Endothelial cell (in vitro differentiated cells): Measurements from ENCODE around the gene RNF224. TPM values are rescaled to one million over a fixed set of nuclear protein-coding genes. Genes with fewer than 3 reads are reported as not detected.

Source experiments
- DNase-seq: peaks from one replicate; pipeline ENCODE4 v3.0.0; 2021; ENCODE audit warnings: low spot score
- H3K27ac Mint-ChIP-seq: one replicate; pipeline ENCODE4 v1.8.0; 2021; ENCODE audit warnings: mixed read lengths, inconsistent platforms; ENCODE audit not compliant: unreplicated experiment
- H3K27me3 Mint-ChIP-seq: one replicate; pipeline ENCODE4 v1.8.0; 2021; ENCODE audit warnings: mild to moderate bottlenecking, moderate library complexity, mixed read lengths, inconsistent platforms; ENCODE audit not compliant: unreplicated experiment
- H3K36me3 Mint-ChIP-seq: one replicate; pipeline ENCODE4 v1.8.0; 2021; ENCODE audit warnings: mild to moderate bottlenecking, low read depth, mixed read lengths, inconsistent platforms; ENCODE audit not compliant: unreplicated experiment
- H3K4me1 Mint-ChIP-seq: one replicate; pipeline ENCODE4 v1.8.0; 2021; ENCODE audit warnings: mild to moderate bottlenecking, mixed read lengths, inconsistent platforms; ENCODE audit not compliant: unreplicated experiment
- H3K4me3 Mint-ChIP-seq: one replicate; pipeline ENCODE4 v1.8.0; 2021; ENCODE audit warnings: mild to moderate bottlenecking, mixed read lengths, inconsistent platforms; ENCODE audit not compliant: unreplicated experiment
- H3K9me3 Mint-ChIP-seq: one replicate; pipeline ENCODE4 v1.8.0; 2021; ENCODE audit warnings: mixed read lengths, inconsistent platforms; ENCODE audit not compliant: unreplicated experiment
- total RNA-seq: library from RNA; stranded (reverse); fragmentation: NEBNext Ultra II Directional; extraction: Animal tissue kit (Norgen Biotek cat#: 25700); gene quantifications from one replicate; pipeline ENCODE4 v1.2.1, GENCODE V29; 2021; ENCODE audit not compliant: unreplicated experiment
- TF ChIP-seq, protein P1 (sequence below): fragments of 200-600 bp; sonication (generic); IDR thresholded peaks from one replicate; pipeline ENCODE4 v1.5.0; 2021; ENCODE audit warnings: antibody characterized with exemption; ENCODE audit not compliant: unreplicated experiment

RNF224 gene
- total RNA-seq, 1 donor from 2014 or later, result not detected

DNA sequence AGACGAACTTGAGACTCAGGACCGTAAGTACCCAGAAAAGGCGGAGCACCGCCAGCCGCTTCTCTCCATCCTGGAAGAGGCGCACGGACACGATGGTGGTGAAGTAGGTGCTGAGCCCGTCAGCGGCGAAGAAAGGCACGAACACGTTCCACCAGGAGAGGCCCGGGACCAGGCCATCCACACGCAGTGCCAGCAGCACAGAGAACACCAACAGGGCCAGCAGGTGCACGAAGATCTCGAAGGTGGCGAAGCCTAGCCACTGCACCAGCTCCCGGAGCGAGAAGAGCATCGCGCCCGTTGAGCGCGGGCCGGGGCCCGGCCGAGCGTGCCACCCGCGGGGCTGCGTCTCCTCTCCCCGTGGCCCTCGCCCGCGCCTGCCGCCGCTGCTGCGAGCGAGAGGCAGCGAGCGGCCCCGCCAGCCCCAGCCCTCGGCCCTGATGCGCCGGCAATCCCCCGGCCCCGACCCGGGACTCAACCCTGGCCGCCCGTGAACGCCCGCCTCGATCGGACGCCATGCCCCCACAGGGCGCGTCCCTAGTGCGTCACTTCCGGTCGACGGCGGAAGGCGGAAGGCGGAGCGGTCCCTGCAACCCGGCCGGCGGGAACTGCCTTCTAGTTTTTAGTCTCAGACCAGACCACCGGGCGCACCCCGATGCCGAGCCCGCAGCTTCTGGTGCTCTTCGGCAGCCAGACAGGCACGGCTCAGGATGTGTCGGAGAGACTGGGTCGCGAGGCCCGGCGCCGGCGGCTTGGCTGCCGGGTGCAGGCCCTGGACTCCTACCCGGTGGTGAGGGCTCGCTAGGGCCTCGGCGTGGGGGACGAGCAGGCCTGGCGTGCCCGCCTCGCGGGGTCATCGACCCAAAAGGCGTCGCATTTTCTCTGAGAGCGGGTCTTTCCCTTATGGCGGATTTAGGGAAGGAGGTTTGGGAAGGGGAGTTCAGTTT lies 21.9 kb upstream of the RNF224 start, which contains the start of the genes NDOR1 and TMEM203:
TSS of gene NDOR1 (plus strand) at position 575 of the 944 bp plus-strand sequence. CDS start at position 653, 78 bp downstream.
TSS of gene TMEM203 (minus strand) at position 523 of the 944 bp plus-strand sequence. CDS start at position 289, 234 bp downstream.
- Mint-ChIP-seq H3K4me3 (peak within 1 kb of the TSS; percentile 97), H3K27me3 (peaks cover 9% of the 10 kb centered on the region), H3K27ac (peak within 1 kb of the TSS; percentile 55), H3K36me3 (peaks cover 15% of the 10 kb centered on the region), H3K4me1 (peaks cover 21% of the 10 kb centered on the region), H3K9me3 (no peaks in the 10 kb centered on the region)
- DNase-seq, result peak; percentile 90
- TF ChIP-seq, protein P1, sequence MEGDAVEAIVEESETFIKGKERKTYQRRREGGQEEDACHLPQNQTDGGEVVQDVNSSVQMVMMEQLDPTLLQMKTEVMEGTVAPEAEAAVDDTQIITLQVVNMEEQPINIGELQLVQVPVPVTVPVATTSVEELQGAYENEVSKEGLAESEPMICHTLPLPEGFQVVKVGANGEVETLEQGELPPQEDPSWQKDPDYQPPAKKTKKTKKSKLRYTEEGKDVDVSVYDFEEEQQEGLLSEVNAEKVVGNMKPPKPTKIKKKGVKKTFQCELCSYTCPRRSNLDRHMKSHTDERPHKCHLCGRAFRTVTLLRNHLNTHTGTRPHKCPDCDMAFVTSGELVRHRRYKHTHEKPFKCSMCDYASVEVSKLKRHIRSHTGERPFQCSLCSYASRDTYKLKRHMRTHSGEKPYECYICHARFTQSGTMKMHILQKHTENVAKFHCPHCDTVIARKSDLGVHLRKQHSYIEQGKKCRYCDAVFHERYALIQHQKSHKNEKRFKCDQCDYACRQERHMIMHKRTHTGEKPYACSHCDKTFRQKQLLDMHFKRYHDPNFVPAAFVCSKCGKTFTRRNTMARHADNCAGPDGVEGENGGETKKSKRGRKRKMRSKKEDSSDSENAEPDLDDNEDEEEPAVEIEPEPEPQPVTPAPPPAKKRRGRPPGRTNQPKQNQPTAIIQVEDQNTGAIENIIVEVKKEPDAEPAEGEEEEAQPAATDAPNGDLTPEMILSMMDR, result no peak

DNA sequence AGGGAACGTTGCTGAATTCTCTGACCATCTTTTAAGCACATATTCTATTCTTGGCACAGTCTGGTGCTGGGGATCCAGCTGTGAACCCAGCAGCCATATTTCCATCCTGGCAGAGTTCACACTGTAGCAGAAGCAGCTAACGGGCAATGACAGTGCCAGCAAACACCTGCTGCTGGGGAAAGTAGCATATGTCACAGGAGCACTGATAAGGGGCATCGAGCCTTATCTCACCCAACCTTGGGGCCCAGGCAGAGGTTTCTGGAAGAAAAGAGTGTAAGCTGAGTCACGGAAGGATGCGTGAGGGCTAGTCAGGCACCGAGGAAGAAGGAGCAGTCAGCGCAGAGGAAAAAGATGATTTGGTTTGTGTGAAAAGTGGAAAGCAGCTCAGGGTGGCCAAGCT lies 20.7 kb upstream of the RNF224 start:
- H3K27me3 Mint-ChIP-seq, result peaks cover 14% of the 10 kb centered on the region
- peaks cover 22% of the 10 kb centered on the region for H3K36me3 Mint-ChIP-seq
- no peaks in the 10 kb centered on the region for H3K9me3 Mint-ChIP-seq
- peaks cover 27% of the 10 kb centered on the region for H3K4me1 Mint-ChIP-seq
- peak overlapping the region; percentile 97 for H3K4me3 Mint-ChIP-seq
- no peak for DNase-seq
- TF ChIP-seq, protein P1, result no peak
- H3K27ac Mint-ChIP-seq, result peak overlapping the region; percentile 55

DNA sequence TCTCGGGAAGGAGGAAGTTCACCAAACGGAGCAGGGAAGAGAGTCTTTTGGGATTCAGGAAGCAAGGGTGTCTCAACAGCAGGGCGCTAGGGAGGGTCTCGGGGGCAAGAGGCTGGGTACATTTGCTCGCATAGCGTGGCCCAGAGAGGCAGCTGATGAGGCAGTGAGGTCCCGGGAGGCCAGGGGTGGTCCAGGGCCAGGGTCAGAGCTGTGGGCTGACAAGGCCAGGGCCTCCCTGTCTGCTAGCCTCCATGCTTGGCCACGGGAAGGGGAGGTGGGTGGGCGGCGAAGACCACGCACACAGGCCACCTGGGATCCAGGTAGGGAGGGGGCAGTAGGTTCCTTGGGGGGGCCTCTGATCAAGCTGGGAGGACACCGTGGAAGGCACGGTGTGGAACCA lies 15.8 kb upstream of the RNF224 start:
- peaks cover 12% of the 10 kb centered on the region for H3K27me3 Mint-ChIP-seq
- H3K4me1 Mint-ChIP-seq, result peaks cover 17% of the 10 kb centered on the region
- peaks cover 25% of the 10 kb centered on the region for H3K36me3 Mint-ChIP-seq
- H3K9me3 Mint-ChIP-seq, result no peaks in the 10 kb centered on the region
- peak overlapping the region; percentile 68 for H3K27ac Mint-ChIP-seq
- H3K4me3 Mint-ChIP-seq, result peak overlapping the region; percentile 83
- DNase-seq, result no peak
- TF ChIP-seq, protein P1, result no peak

DNA sequence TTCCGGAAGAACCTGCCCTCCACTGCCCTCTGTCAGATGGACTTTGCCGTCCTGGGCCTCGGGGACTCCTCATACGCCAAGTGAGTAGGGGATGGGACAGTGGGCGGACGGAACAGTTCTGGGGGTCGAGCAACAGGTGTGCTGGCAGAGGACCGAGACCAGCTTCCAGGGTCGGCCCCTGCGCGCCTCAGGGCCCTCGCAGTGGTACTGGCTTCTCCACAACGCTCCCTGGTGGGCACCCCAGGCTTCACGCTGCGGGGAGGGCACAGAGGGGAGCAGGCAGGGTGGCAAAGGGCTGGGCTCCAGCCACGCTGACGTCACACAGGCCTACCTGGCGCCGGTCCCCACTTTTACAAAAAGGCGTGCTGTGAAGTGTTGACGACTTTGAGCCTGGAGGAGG lies 14.8 kb upstream of the RNF224 start:
- peaks cover 15% of the 10 kb centered on the region for H3K36me3 Mint-ChIP-seq
- H3K4me3 Mint-ChIP-seq, result no peak overlapping the region
- H3K4me1 Mint-ChIP-seq, result peaks cover 7% of the 10 kb centered on the region
- no peak for DNase-seq
- H3K9me3 Mint-ChIP-seq, result no peaks in the 10 kb centered on the region
- no peak overlapping the region for H3K27ac Mint-ChIP-seq
- peaks cover 13% of the 10 kb centered on the region for H3K27me3 Mint-ChIP-seq
- TF ChIP-seq, protein P1, result no peak
